ENCODE data around the gene NCKAP1.
"Not testable (repeated sequence)": the region's sequence is repeated elsewhere in the genome, so short reads cannot be mapped to it uniquely, and the experiment has no call there.

GRCh38 chr2:183017845-183018244 lies 20.4 kb downstream of the NCKAP1 start:
- TF ChIP-seq, protein P1, sequence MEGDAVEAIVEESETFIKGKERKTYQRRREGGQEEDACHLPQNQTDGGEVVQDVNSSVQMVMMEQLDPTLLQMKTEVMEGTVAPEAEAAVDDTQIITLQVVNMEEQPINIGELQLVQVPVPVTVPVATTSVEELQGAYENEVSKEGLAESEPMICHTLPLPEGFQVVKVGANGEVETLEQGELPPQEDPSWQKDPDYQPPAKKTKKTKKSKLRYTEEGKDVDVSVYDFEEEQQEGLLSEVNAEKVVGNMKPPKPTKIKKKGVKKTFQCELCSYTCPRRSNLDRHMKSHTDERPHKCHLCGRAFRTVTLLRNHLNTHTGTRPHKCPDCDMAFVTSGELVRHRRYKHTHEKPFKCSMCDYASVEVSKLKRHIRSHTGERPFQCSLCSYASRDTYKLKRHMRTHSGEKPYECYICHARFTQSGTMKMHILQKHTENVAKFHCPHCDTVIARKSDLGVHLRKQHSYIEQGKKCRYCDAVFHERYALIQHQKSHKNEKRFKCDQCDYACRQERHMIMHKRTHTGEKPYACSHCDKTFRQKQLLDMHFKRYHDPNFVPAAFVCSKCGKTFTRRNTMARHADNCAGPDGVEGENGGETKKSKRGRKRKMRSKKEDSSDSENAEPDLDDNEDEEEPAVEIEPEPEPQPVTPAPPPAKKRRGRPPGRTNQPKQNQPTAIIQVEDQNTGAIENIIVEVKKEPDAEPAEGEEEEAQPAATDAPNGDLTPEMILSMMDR (IDR thresholded peaks at IDR 0.05): not testable (repeated sequence)
- TF ChIP-seq POLR2A (IDR thresholded peaks at IDR 0.05): not testable (repeated sequence)

Data from Peyer's patch (tissue), 4 donors.